Stimulated activated CD8-positive, alpha-beta memory T cell treated with anti-CD3 and anti-CD28 coated beads, Interleukin-7, amount 100 ng/mL, for 24 hours (primary cell): Measurements from ENCODE around the gene R3HDM1.
"Not testable (repeated sequence)": the region's sequence is repeated elsewhere in the genome, so short reads cannot be mapped to it uniquely, and the experiment has no call there.

Experiments
- DNase-seq: peaks from one replicate; pipeline ENCODE4 v3.0.0-alpha.2; 2020; ENCODE audit warnings: low read depth

Gene R3HDM1

DNA sequence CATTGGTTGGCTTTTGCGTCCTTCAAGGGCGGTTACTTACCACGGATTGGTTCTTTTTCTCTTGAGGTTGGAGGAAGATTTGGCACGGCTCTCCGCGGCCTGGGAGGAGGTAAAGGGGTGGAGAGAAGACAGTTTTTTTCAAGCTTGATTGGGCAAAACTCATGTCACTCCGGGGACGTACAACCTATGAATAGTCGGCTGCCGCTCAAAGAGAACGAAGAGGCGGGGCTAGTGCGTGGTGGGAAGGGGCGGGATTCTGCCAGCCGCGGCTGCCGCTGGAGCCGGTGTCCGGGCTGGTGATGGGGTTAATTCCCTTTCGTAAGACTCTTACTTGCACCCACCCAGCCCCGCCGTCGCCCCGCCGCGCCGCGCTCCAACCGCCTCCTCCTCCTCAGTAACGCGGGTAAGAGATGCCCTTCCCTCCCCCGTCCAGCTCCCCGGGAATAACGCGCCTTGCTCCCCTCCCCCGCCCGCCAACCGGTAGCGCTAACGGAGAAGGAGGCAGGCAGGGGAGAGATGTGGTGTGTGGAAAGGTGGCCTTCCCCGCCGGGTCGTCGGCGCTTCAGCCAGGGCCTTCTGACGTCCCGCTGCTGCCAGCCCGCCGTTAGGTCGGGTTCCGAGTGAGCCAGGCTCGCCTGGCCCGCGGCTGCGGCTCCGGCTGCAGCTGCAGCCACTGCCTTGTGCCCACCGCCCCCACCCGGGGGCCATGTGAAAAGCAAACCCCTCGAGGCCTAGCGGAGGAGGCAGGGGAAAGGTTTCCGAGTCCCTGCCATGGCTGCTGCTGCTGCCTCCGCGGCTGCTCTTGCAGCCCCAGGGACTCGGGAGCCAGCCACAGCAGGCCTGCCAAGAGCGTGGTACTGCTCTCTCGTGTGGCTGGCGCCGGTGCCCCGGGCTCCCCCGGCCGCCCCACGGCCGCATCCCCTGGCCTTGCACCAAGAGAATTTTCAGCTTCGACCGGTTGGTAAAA, at the start of gene R3HDM1:
Gene R3HDM1, plus strand, starts transcription at position 254 of the 967 bp plus-strand sequence. CDS start 73,362 bp downstream, outside the sequence.
- DNase-seq = peak; percentile 87

DNA sequence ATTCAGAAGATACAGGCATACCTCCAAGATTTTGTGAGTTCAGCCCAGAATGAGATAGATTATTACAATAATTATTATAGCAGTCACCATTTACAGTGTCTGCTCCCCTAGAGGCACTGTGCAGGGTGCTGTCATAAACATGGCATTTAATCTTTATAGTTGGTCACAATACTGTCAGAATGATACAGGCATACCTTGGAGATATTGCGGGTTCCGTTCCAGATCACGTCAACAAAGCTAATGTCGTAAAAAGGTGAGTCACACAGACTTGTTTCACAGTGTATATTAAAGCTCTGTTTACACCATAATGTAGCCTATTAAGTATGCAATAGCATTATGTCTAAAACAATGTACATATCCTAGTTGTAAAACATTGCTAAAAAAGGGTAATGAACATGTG, 45.8 kb upstream of the R3HDM1 start:
- no peak for DNase-seq

DNA sequence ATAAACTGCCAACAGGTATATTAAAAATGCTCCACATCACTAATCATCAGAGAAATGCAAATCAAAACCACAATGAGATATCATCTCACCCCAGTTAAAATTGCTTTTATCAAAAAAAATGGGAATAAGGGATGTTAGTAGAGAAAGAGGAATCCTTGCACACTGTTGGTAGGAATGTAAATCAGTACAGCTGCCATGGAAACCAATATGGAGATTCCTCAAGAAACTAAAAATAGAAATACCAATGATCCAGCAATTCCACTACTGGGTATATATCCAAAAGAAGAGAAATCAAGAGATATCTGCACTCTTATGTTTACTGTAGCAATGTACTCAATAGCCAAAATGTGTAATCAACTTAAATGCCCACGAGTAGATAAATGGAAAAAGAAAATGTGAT, 40.9 kb upstream of the R3HDM1 start:
- DNase-seq = no peak

DNA sequence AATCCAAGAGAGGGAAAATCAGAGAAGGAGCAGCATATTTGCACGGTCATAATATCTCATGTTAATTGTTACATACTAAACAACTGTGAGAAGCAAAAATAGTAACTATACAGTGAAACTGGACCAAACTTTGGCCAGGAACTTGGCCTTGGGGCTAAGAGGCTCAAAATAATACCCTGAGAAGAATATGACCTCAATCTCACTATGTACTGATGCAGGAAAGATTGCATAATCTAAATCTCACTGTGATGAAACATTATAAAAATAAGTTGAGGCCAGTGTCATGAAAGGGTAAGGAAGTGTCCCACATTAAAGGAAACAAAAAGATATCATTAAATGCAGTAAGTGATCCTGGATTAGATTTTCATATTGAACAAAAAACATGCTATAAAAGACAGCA, 36.8 kb upstream of the R3HDM1 start:
- DNase-seq = no peak

DNA sequence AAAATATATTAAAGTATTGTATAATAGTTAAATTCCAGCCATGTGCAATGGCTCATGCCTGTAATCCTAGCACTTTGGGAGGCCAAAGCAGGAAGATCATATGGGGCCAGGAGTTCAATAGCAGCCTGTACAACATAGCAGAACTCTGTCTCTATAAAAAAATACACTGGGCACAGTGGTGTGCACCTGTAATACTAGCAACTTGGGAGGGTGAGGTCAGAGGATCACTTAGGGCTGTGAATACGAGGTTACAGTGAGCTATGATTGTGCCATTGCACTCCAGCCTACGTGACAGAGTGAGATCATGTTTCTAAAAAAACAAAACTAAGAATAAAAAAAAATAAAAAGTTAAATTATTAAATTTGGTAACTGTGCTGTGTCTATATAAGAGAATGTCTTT, 36.4 kb upstream of the R3HDM1 start:
- DNase-seq = no peak

DNA sequence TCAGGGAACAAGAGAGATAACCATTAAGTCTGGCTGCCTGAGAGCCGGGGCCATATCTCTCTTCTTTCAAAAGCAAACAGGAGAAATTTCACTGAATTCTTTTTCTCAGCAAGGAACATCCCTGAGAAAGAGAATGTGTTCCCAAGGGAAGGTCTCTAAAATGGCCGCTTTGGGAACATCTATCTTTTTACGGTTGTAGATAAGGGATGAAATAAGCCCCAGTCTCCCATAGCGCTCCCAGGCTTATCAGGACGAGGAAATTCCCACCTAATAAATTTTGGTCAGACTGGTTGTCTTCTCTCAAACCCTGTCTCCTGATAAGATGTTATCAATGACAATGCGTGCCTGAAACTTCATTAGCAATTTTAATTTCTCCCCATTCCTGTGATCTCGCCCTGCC, 32.7 kb upstream of the R3HDM1 start:
- not testable (repeated sequence) for DNase-seq

DNA sequence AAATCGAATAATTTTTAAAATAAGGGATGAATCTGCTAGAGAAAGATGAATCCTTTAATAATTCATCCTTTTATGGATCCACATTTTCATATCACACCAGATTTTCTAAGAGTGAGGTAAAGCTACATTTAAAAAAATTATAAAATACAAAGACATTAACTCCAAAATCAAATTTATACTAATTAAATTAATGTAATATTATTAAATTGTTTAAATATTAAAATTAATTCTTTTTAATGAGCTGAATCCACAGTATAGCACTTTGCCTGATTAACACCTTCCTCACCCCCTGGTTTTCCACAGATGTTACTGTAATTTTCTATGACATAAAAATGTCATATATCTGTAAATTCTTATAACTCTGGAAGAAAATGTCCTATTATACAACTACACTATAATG, 26.5 kb upstream of the R3HDM1 start:
- DNase-seq = no peak

DNA sequence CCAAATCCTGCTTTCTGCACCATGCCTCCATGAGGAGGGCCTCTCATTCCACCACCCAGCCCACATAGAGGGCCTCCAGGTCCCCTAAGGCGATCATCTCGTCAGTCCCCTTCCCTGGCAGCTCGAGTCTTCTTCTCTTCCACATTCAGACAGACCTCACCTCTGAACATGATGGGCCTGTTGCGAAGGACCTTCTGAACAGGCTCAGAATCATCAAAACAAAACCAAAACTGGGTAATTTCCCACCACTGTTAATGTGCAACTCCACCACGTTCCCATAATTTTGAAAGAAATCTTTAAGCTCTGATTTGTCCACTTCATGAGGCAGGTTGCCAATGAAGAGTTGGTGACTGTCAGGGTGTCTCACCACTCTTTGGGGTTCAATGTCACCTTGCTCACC, 20.7 kb upstream of the R3HDM1 start:
- DNase-seq = no peak

DNA sequence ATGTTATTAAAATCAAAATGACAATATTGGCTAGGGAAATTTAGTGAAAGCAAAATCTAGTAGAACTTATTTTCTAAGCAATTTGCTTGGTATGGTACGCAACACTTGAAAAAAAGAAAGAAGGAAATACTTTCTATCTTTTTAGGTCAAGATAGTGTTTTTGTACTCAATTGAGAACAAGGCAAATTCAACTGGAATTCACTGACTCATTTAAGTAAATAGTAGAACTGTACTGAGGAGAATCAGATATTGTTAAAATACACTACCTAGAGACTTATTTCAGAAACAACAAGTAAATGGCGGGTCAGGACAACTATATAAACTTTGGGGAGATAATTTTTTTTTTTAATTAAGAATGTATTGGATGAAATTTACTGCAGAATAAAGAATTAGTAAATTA, 19.2 kb upstream of the R3HDM1 start:
- no peak for DNase-seq

DNA sequence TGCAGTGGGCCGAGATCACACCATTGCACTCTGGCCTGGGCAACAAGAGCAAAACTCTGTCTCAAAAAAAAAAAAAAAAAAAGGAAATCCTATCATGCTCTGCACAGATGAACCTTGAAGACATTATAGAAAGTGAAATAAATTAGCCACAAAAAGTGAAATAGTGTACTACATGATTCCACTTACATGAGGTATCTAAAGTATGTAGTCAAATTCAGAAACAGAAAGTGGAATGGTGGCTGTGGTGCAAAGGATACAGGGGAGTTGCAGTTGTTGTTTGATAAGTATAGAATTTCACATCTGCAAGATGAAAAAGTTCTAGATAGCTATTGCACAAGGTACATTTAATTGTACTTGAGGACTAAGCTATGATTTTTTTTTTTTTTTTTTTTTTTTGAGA, 5.5 kb upstream of the R3HDM1 start:
- DNase-seq = no peak

DNA sequence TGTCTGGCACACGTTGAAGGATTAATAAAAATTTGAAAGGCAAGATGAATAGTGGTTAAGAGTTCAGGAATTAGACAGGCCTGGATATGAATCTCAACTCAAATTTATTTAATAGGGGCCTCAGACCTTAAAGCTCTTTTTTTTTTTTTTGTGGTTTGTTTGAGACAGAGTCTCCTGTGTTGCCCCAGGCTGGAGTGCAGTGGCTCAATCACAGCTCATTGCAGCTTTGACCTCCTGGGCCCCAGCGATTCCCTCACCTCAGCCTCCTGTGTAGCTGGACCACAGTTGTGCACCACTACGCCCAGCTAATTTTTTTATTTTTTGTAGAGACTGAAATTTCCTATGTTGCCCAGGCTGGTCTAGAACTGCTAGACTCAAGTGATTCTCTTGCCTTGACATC, 3.3 kb upstream of the R3HDM1 start:
- no peak for DNase-seq

DNA sequence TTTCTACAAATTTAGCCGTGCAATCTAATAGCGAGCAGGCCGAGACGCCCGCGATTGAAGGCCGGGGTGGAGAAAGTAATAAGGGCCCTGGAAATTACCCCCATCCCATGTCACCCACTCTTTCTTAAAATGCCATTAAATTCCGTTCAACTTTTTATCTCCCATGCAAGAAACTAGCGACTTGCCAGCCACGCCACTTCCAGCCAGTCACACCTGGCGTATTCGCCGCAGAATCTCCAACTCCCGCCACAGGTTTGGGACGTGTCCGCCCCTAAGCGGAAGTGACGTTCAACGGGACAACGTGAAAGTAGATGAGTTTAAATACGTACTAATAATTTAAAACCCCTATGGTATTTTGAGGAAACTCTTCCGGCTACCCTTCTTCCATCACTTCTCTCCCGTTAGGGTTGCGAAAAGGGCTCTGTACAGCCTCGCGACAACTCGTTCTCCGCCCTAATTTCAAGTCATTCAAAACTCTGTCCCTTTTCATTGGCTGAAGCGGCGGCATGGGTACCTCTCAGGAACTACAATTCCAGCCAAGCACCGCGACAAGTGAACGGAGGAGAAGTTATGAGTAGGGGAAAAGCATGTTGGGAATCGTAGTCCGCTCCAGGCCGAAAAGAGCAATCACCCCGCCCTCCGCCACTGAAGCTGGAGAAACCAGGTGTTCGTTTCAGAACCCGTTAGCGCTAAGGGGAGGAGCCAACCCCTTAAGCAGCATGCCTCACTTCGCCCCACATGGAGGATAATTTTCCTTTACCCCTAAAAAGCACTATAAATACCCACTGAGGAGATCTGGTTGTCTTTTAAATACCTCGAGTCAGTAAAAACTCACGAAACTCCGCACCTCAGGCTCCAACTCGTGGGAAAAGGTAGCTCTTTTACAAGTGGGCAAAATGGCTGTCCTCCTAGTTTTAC, 712 bp upstream of the R3HDM1 start, which contains the start of gene ZRANB3:
Gene ZRANB3, minus strand, starts transcription at position 906 of the 918 bp plus-strand sequence.
- DNase-seq = peak; percentile 87

DNA sequence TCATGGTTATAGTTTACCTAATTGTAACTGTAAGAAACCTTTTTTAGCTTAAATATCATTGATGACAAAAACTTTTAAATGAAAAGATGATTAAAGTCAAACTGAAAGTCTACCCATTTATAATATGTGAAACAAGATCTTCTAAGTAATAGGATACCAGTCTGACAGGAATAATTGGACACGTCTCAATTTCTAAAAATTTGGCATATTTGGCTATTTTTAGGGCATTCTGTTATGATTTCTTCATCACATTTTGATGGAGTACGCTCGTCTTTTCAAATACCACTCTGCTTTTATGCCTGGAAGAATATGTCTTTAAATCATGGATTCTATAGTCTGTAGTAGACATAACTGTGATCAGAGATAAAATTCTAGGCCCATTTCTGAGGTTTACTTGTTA, 1.3 kb downstream of the R3HDM1 start:
- no peak for DNase-seq

DNA sequence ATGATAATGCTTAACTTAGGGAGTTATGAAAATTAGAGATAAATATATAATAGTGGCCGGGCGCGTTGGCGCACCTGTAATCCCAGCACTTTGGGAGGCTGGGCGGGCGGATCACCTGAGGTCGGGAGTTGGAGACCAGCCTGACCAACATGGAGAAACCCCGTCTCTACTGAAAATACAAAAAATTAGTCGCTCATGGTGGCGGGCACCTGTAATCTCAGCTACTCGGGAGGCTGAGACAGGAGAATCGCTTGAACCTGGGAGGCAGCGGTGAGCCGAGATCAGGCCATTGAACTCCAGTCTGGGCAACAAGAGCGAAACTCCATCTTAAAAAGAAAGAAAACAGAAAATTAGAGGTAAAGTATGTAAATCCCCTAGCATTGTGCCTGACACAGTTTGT, 2.3 kb downstream of the R3HDM1 start:
- not testable (repeated sequence) for DNase-seq

DNA sequence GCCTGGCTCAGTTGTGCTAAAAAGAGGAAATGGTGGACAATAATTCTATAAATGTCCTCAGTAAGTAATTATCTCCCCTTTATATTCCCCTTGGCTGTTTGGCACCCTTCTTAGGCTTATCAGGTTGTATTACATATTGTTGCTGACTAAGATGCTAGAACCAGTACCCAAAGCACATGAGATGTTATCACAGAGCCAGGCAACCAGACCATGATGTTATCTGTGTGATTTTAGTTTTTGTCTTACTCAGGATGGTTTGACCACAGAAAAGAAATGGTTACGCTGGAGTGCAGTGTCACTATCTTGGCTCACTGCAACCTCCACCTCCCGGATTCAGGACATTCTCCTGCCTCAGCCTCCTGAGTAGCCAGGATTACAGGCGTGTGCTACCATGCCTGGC, 15.2 kb downstream of the R3HDM1 start:
- DNase-seq = no peak

DNA sequence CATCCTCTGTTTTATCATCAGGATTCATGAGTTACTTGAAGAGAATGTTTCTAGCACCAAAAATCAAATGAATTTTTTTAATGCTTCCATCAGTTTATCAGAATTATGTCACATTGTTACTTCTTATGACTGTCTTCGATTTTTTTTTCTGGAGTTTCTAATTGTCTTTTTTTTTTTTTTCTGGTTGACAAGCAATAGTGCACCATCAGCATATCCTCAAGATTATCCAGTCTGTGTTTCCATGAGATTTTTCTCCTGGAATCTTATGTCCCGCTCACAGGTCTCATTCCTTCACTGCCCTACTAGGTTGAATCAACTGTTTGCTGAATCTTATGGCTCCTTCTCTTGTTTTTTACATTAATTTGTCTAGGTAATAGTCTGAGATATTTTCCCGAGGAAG, 16.0 kb downstream of the R3HDM1 start:
- no peak for DNase-seq

DNA sequence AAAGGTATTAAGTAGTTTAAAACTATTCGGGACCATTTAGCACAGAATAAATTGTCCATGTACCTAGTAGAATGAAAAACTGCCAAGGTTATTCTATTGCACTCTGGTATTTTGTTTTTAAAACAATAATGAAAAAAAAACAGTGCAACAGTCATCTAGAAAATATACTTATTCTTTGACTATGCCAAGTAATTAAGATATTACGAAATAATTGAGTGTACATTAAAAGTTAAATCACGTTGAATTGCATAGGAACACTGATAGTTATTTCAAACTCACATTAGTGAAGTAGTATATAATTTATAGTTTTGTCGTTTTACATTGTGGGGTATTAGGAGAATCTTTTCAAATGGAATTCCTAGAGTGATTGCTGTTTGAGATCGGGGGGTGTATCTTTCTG, 20.1 kb downstream of the R3HDM1 start:
- DNase-seq = no peak

DNA sequence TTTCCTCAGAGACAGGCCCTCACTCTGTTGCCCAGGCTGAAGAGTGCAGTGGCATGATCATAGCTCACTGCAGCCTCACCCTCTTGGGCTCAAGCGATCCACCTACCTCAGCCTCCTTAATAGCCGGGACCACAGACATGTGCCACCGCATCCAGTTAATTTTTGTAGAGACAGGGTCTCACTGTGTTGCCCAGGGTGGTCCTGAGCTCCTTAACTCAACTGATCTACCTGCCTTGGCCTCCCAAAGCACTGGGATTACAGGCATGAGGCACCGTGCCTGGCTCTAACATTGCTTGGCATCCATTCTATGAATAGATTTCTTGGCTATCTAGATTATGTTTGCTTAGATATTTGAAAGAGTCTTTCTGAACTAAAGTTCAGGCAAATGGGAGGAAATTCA, 21.6 kb downstream of the R3HDM1 start:
- DNase-seq = no peak

DNA sequence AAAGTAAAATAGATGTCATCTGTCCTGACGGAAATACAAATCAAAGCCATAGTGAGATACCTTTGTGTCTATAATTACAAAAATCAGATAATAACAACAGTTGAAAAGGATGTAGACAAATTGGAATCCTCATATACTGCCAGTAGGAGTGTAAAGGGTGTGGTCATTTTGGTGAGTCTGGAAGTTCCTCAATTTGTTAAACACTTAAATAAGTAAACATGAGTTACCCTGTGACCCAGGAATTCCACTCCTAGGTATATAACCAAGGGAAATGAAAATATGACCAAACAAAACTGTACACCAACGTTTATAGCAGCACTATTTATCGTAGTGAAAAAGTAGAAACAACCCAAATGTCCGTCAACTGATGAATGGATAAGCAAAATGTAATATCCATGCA, 24.0 kb downstream of the R3HDM1 start:
- DNase-seq = no peak

DNA sequence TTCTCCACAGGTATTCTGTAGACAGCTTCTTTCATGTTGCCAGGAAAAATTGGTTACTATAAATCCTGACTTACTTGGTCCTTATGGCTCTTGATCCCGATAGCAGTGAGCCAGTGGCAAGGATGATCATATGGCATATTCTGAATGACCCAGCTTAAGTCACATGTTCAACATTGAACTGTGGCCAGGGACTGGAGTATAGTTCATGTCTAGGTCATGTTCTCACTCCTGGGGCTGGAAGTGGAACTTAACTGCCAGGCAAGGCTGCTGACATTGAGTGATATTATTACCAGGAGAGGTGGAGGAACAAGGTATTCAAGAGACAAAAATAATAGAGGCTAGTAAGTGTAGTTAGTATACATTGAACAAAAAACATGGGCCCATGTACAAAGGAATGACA, 26.2 kb downstream of the R3HDM1 start:
- no peak for DNase-seq

DNA sequence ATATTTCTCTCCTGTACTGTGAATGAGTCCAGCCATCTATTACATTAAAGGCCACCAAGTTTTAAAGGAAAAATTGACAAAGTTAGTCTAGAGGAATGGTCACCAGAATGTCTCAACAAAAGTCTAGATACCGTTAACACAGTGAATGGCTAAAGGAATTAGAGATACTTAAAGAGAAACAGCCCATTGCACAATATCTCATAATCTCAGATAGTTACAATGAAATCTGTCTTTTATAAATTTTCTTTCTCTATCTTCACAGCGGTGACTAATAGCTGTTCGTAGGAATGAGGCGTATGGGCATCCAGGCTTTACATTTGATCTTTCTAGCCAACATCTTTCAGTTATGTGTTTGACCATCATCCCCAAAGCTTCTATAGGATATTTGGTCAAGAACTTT, 30.6 kb downstream of the R3HDM1 start:
- DNase-seq = no peak

DNA sequence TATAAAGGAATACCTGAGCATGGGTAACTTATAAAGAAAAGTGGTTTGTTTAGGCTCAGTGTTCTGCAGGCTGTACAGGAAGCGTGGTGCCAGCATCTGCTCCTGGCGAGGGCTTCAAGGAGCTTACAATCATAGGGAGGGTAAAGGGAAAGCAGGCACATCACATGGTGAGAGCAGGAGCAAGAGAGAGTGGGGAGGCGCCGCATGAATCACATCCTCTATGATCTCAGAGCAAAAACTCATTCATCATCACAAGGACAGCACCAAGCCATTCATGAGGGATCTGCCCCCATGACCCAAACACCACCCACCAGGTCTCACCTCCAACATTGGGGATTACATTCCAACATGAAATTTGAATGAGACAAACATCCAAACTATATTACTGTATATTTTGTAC, 32.5 kb downstream of the R3HDM1 start:
- no peak for DNase-seq

DNA sequence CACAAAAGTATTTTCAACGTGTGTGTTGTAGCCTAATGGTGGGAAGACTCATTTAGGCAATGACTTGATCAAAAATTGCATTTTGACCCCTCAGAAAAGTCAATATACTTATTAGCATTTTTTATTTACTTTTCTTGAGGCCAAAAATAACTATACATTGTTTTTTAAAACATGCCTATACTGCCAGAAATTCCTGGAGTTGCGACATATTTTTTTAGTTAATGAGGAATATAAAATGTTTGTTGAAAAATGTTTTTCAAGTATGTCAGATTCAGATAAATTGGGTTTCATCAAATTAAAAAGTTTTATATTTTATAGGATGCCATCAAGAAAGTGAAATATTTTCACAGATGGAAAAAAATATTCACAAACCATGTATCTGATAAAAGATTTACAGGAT, 39.6 kb downstream of the R3HDM1 start:
- no peak for DNase-seq
